Measurements from ENCODE around the gene IGSF5.
"Not testable (repeated sequence)": the region's sequence is repeated elsewhere in the genome, so short reads cannot be mapped to it uniquely, and the experiment has no call there.

Gene IGSF5

GRCh38 chr21:39744883-39745282 lies at the start of gene IGSF5:
TSS of gene IGSF5 (plus strand) at chr21:39745183. CDS start at chr21:39745510, 327 bp downstream.
- not testable (repeated sequence) for DNase-seq

GRCh38 chr21:39696196-39696595 lies 48.8 kb upstream of the IGSF5 start:
- DNase-seq: no peak

- DNase-seq: no peak
Measured at GRCh38 chr21:39696618-39697017, 48.4 kb upstream of the IGSF5 start.

- no peak for DNase-seq
Measured at GRCh38 chr21:39700318-39700717, 44.7 kb upstream of the IGSF5 start.

GRCh38 chr21:39703578-39703977 lies 41.4 kb upstream of the IGSF5 start:
- no peak for DNase-seq

- no peak for DNase-seq
Measured at GRCh38 chr21:39705849-39706248, 39.1 kb upstream of the IGSF5 start.

GRCh38 chr21:39707316-39707715 lies 37.7 kb upstream of the IGSF5 start:
- DNase-seq: no peak

GRCh38 chr21:39710866-39711265 lies 34.1 kb upstream of the IGSF5 start:
- no peak for DNase-seq

GRCh38 chr21:39712273-39712672 lies 32.7 kb upstream of the IGSF5 start:
- DNase-seq: no peak

- no peak for DNase-seq
Measured at GRCh38 chr21:39712976-39713375, 32.0 kb upstream of the IGSF5 start.

GRCh38 chr21:39713905-39714304 lies 31.1 kb upstream of the IGSF5 start:
- no peak for DNase-seq

- no peak for DNase-seq
Measured at GRCh38 chr21:39714331-39714730, 30.7 kb upstream of the IGSF5 start.

GRCh38 chr21:39715804-39716397 lies 29.1 kb upstream of the IGSF5 start:
- peak; percentile 32 for DNase-seq

GRCh38 chr21:39720126-39720778 lies 24.7 kb upstream of the IGSF5 start:
- no peak for DNase-seq

GRCh38 chr21:39721885-39722284 lies 23.1 kb upstream of the IGSF5 start:
- DNase-seq: no peak

GRCh38 chr21:39724944-39725343 lies 20.0 kb upstream of the IGSF5 start:
- DNase-seq: no peak

GRCh38 chr21:39726133-39726532 lies 18.9 kb upstream of the IGSF5 start:
- DNase-seq: no peak

GRCh38 chr21:39727401-39728120 lies 17.4 kb upstream of the IGSF5 start:
- DNase-seq: no peak

- no peak for DNase-seq
Measured at GRCh38 chr21:39728341-39728740, 16.6 kb upstream of the IGSF5 start.

- no peak for DNase-seq
Measured at GRCh38 chr21:39730418-39731157, 14.4 kb upstream of the IGSF5 start.

- DNase-seq: no peak
Measured at GRCh38 chr21:39736716-39737115, 8.3 kb upstream of the IGSF5 start.

- no peak for DNase-seq
Measured at GRCh38 chr21:39737376-39738000, 7.5 kb upstream of the IGSF5 start.

GRCh38 chr21:39738566-39738965 lies 6.4 kb upstream of the IGSF5 start:
- no peak for DNase-seq

All from stimulated activated CD4-positive, alpha-beta T cell treated with anti-CD3 and anti-CD28 coated beads, Interleukin-4, amount 100 ng/mL, for 24 hours (primary cell).